Measurements from ENCODE around the gene NANP. TPM values are rescaled to one million over a fixed set of nuclear protein-coding genes. Genes with fewer than 3 reads are reported as not detected.

NANP gene
- total RNA-seq, 1 donor from 2014 or later = 9.0 TPM

DNA sequence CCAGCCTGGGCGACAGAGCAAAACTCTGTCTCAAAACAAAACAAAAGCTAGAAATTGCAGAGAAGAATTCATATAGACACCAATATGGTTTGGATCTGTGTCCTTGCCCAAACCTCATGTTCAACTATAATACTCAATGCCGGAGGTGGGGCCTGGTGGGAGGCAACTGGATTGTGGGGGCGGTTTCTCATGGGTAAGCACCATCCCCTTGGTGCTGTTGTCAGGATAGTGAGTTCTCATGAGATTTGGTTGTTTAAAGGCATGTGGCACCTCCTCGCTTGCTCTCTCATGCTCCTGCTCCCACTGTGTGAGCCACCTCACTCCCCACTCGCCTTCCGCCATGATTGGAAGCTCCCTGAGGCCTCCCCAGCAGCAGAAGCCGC is 53.7 kb downstream of the NANP start:
- no peak for DNase-seq

GRCh38 chr20:25567286-25567685 is 56.5 kb downstream of the NANP start:
- DNase-seq = no peak

GRCh38 chr20:25566821-25567220 is 57.0 kb downstream of the NANP start:
- DNase-seq = no peak

GRCh38 chr20:25565578-25566157 is 58.1 kb downstream of the NANP start:
- DNase-seq = no peak

DNA sequence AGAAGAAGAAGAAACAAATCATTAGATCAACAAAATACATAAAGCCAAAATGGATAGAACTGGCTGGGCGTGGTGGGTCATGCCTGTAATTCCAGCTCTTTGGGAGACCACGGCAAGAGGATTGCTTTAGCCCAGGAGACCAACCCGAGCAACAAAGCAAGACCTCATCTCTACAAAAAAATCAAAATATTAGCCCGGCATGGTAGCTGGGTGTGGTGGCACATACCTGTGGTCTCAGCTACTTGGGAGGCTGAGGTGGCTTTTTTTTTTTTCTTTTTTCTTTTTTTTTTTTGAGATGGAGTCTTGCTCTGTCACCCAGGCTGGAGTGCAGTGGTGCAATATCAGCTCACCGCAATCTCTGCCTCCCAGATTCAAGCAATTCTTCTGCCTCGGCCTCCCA is 59.9 kb downstream of the NANP start:
- DNase-seq = no peak

GRCh38 chr20:25563362-25563761 is 60.5 kb downstream of the NANP start:
- DNase-seq = no peak

Small RNAs within 50 kb of the gene (small RNA-seq; reads per million reads assigned to genes)
- gene RN7SL594P (not detected), gene RNU6ATAC17P (not detected)

Other genes with a start within 250 kb of the NANP start
- 39.0 TPM for gene ABHD12, start 233.2 kb downstream of the NANP start, total RNA-seq
- gene GINS1, start 216.3 kb downstream of the NANP start, total RNA-seq = 9.7 TPM
- 18.4 TPM for gene NINL, start 38.5 kb downstream of the NANP start, total RNA-seq
- gene ZNF337, start 72.8 kb upstream of the NANP start, total RNA-seq = 28.5 TPM